Measurements from ENCODE around the gene PITPNM3. TPM values are rescaled to one million over a fixed set of nuclear protein-coding genes. Genes with fewer than 3 reads are reported as not detected.

The PITPNM3 gene
- total RNA-seq, 1 donor from 2014 or later = 0.65 TPM

DNA sequence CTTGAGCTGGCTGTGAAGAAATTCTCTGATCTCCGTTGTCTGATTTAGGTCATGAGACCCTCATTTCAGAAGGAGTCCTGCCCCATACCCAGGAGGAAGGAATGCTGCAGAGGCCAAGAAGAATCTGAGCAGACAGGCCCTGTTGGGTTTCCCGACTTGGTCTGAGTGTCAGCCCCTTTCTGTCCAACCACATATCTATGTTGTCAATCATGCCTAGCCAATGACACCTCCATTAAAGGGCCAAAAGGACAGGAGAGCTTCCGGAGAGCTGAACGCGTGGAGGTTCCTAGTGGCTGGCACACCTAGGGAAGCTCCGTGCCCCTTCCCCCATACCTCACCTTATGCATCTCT lies 74.3 kb downstream of the PITPNM3 start:
- Mint-ChIP-seq H3K36me3 (ENCODE audit: low read depth) (no peaks in the 10 kb centered on the region), H3K9me3 (no peaks in the 10 kb centered on the region), H3K27me3 (ENCODE audit: insufficient read depth) (peaks cover 7% of the 10 kb centered on the region), H3K27ac (no peak overlapping the region), H3K4me3 (no peak overlapping the region), H3K4me1 (ENCODE audit: low read depth) (no peaks in the 10 kb centered on the region)
- intact Hi-C loops (cut with micrococcal nuclease) = no loop called here
- no peak for DNase-seq (ENCODE audit: low spot score)

DNA sequence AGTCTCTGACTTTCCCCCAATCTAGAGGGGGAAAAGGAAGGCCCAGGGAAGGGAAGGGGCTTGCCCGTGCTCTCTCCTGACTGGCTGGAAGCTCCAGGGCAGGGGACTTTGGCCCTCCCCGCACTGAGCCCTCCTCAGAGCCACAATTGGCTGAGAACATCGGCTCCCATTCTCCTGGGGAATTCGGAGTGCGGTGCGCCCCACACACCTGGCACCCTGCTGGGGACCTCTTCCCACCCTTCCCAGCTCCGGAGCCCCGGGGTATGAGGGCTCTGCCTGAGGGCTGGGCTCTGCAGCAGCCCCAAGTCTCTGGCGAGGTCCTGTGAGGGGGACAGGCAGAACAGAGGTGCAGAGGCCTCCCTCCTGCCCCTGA lies 76.1 kb downstream of the PITPNM3 start:
- intact Hi-C loops (cut with micrococcal nuclease) = no loop called here
- Mint-ChIP-seq H3K36me3 (ENCODE audit: low read depth) (no peaks in the 10 kb centered on the region), H3K27me3 (ENCODE audit: insufficient read depth) (peaks cover 5% of the 10 kb centered on the region), H3K4me1 (ENCODE audit: low read depth) (no peaks in the 10 kb centered on the region), H3K9me3 (no peaks in the 10 kb centered on the region), H3K27ac (no peak overlapping the region), H3K4me3 (no peak overlapping the region)
- no peak for DNase-seq (ENCODE audit: low spot score)

DNA sequence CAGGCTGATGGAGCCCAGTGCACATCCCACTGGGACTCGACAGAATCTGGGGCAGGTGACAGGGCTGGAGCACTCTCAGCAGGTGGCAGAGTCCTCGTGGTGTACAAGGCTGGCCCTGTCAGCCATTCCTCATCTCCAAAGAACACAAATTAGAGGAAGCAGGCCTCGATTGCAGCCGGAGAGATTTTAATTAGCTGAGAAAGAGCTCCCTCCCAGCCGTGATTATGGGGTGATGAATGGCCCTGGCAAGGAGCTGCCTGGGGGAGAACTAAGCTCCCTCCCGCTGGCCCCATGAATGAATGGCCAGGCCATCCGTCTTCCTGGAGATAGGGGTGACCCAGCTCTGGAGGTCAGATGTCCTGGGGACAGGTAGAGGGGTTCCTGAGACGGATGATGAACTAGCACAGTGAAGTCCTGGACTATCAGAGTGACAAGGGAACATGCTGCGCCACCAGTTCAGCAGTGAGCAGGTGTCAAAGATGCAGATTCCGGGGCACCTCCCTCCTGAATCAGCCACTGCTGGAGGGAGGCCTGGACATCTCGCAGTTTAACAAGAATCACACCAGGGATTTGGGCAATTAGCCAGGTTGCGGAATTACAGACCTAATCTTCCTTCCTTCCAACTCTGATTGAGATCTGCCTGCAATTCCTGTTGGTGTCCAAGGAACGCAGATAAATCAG lies 76.6 kb downstream of the PITPNM3 start:
- no peak for DNase-seq (ENCODE audit: low spot score)
- peaks cover 3% of the 10 kb centered on the region for H3K27me3 Mint-ChIP-seq (ENCODE audit: insufficient read depth)

DNA sequence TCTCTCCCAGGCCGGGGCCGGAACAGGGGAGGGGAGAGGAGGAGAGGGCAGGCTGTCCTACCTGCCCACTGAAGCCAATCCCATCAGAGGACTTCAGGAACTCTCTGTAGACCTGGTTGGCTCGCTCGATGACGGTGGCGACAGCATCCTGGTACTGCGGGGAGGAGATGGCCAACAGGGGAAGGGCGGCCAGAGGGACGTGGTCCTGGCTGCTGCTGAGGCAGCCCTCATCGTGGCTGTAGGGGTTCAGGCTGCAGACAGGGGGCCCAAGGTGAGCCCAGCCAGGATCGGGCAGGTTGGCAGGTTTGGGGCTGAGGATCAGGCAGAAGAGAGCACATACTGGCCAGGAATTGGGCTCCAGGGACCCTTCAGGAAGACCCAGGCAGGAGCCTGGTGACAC lies 77.9 kb downstream of the PITPNM3 start:
- intact Hi-C loops (cut with micrococcal nuclease) = no loop called here
- H3K4me3 Mint-ChIP-seq = no peak overlapping the region
- no peaks in the 10 kb centered on the region for H3K4me1 Mint-ChIP-seq (ENCODE audit: low read depth)
- H3K27me3 Mint-ChIP-seq (ENCODE audit: insufficient read depth) = peaks cover 3% of the 10 kb centered on the region
- DNase-seq (ENCODE audit: low spot score) = no peak
- no peak overlapping the region for H3K27ac Mint-ChIP-seq
- no peaks in the 10 kb centered on the region for H3K36me3 Mint-ChIP-seq (ENCODE audit: low read depth)
- H3K9me3 Mint-ChIP-seq = no peaks in the 10 kb centered on the region

More for the DNA sequence above, 76.6 kb downstream of the PITPNM3 start:
- Mint-ChIP-seq H3K4me1 (ENCODE audit: low read depth) (no peaks in the 10 kb centered on the region), H3K27ac (no peak overlapping the region), H3K9me3 (no peaks in the 10 kb centered on the region), H3K36me3 (ENCODE audit: low read depth) (no peaks in the 10 kb centered on the region), H3K4me3 (no peak overlapping the region)
- intact Hi-C loops (cut with micrococcal nuclease) = no loop called here

DNA sequence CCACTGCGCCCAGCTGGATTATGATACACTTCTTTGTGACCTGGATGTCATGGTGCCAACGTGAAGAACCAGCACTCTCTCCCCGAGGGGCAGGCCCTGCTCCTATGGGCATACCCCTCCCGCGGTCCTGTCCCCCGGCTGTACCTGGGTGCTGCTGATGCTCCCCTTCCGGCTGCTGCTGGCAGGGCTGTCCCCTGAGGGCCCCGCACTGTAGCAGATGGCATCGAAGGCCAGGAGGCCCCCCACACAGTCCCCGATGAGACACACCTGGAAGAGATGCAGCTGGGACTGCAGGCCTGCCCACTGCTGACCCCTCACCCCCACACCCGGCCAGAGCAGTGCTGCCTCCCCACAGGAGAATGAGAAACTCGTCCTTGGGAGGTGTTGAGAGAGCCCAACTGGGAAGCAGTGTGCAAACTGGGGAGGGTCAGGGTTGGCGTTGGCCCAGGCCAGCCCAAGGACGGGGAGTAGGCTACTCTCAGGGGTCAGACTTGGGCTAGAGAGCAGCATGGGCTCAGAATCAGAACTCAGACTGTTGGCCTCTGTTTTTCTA lies 78.4 kb downstream of the PITPNM3 start:
- no peaks in the 10 kb centered on the region for H3K4me1 Mint-ChIP-seq (ENCODE audit: low read depth)
- intact Hi-C loops (cut with micrococcal nuclease) = no loop called here
- no peaks in the 10 kb centered on the region for H3K36me3 Mint-ChIP-seq (ENCODE audit: low read depth)
- H3K9me3 Mint-ChIP-seq = no peaks in the 10 kb centered on the region
- peaks cover 3% of the 10 kb centered on the region for H3K27me3 Mint-ChIP-seq (ENCODE audit: insufficient read depth)
- no peak overlapping the region for H3K4me3 Mint-ChIP-seq
- DNase-seq (ENCODE audit: low spot score) = no peak
- no peak overlapping the region for H3K27ac Mint-ChIP-seq

DNA sequence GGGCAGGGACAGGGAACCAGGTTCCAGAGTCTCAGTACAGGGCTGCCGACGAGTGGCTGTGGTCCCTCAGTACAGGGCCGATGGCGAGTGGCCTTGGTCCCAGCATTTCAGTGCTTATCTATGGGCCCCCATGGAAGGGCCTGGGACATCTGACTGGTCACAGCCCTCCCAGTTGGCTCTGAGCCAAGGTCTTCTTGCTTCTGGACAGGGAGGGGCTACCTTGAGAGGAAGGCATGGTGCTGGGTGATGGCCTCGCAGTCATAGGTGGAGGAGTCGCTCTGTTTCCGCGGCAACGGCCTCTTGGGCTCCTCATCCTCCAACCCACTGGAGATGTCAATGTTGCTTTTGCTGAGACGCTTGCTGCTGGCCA lies 79.6 kb downstream of the PITPNM3 start:
- Mint-ChIP-seq H3K9me3 (no peaks in the 10 kb centered on the region), H3K4me3 (no peak overlapping the region), H3K4me1 (ENCODE audit: low read depth) (no peaks in the 10 kb centered on the region), H3K27ac (no peak overlapping the region), H3K27me3 (ENCODE audit: insufficient read depth) (no peaks in the 10 kb centered on the region), H3K36me3 (ENCODE audit: low read depth) (no peaks in the 10 kb centered on the region)
- DNase-seq (ENCODE audit: low spot score) = no peak
- intact Hi-C loops (cut with micrococcal nuclease) = no loop called here

DNA sequence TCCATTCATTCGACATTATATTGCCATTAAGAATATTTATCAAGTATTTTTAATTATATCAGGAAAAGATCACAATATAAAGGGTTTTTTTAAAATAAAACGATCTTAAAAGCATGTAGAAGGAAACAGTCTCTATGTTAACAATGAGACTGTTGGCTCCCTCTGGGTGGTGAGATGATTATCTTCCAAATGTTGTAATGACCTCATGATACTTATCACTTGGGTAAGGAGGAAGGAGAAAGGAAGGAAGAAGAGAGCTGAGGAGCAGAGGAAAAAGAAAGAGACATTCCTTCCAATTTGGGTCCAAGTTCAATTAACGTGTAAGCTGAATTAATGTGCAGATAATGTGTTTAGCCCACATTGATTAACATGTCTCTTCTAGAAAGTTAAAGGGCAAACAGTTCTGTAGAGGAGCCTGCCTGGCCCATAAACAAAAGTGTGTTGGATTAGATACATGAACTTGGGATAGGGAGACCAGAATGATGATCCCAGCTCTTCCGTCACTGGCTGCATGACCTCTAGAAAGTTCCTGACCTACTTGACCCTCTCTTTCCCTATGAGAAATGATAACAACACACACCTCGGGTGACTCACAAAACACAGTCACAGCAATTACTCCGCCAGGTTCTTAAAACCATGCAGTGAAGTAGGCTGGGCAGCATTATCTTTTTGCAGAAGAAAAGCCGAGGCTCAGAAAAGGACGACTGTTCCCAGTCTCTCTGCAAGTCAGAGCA lies 80.1 kb downstream of the PITPNM3 start:
- Mint-ChIP-seq H3K36me3 (ENCODE audit: low read depth) (no peaks in the 10 kb centered on the region), H3K27ac (no peak overlapping the region), H3K4me1 (ENCODE audit: low read depth) (no peaks in the 10 kb centered on the region), H3K9me3 (no peaks in the 10 kb centered on the region), H3K4me3 (no peak overlapping the region), H3K27me3 (ENCODE audit: insufficient read depth) (no peaks in the 10 kb centered on the region)
- intact Hi-C loops (cut with micrococcal nuclease) = no loop called here
- no peak for DNase-seq (ENCODE audit: low spot score)

DNA sequence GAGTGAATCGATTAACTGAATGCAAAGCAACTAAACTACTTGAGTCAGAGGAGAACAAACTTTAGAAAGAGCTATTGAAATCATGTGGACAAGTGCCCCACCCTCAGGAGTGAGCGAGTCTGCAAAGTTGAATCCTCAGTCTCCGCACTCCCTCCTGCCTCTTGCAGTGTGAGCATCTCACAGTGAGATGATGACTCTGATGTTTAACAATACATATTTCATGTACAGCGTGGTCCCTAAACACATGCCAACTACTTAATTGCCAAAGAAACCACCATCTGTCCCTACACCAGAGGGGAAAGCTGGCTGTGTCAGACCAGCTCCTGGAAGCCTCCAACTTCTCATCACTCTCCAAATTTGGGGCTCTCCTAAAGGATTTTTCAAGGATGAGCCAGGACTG lies 80.9 kb downstream of the PITPNM3 start:
- H3K27ac Mint-ChIP-seq = no peak overlapping the region
- H3K27me3 Mint-ChIP-seq (ENCODE audit: insufficient read depth) = no peaks in the 10 kb centered on the region
- H3K4me1 Mint-ChIP-seq (ENCODE audit: low read depth) = no peaks in the 10 kb centered on the region
- no peaks in the 10 kb centered on the region for H3K9me3 Mint-ChIP-seq
- no peaks in the 10 kb centered on the region for H3K36me3 Mint-ChIP-seq (ENCODE audit: low read depth)
- H3K4me3 Mint-ChIP-seq = no peak overlapping the region
- intact Hi-C loops (cut with micrococcal nuclease) = no loop called here
- no peak for DNase-seq (ENCODE audit: low spot score)

DNA sequence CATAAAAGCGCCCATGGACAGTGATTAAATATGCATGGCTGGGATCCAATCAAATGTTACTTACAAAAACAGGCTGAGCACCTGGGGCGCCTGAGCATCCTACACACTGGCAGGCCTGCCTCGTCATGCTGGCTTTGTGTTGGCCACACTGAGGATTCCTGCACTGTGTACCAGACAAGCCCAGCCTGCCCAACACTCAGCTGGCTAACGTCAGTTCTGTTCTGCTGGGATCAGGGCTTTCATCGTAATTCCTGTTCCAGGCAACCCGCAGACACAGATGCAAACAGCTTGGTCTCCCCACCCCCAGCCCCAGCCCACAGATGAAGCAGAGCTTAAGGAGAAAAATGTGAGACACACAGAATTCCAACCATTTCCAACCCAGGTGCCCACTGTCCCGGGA lies 81.4 kb downstream of the PITPNM3 start:
- Mint-ChIP-seq H3K9me3 (no peaks in the 10 kb centered on the region), H3K4me3 (no peak overlapping the region), H3K4me1 (ENCODE audit: low read depth) (no peaks in the 10 kb centered on the region), H3K27me3 (ENCODE audit: insufficient read depth) (no peaks in the 10 kb centered on the region), H3K36me3 (ENCODE audit: low read depth) (no peaks in the 10 kb centered on the region), H3K27ac (no peak overlapping the region)
- DNase-seq (ENCODE audit: low spot score) = no peak
- intact Hi-C loops (cut with micrococcal nuclease) = loop anchor here (5.0 kb wide), 1 partner anchor 282 kb away; the partner anchor contains the start of gene XAF1

DNA sequence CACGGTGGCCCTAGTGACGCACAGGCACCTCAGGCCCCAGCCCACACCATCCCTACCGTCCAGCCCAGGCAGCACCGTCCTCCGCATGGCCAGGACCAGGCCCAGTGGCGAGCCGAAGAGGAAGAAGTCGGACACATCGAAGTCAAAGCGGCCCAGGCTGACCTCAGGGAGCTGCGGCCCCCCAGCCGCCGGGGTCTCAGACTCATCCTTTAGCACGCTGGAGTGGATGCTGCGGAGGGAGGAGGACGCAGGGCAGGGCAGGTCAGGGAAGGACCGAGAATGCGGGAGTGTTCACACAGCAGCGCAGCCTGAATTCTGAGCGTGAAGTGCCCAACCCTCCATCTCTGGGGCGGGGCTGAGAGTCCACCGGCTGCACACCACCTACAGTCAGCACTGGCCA lies 82.0 kb downstream of the PITPNM3 start:
- Mint-ChIP-seq H3K4me3 (no peak overlapping the region), H3K9me3 (no peaks in the 10 kb centered on the region), H3K4me1 (ENCODE audit: low read depth) (no peaks in the 10 kb centered on the region), H3K36me3 (ENCODE audit: low read depth) (no peaks in the 10 kb centered on the region), H3K27ac (no peak overlapping the region), H3K27me3 (ENCODE audit: insufficient read depth) (no peaks in the 10 kb centered on the region)
- intact Hi-C loops (cut with micrococcal nuclease) = loop anchor here (5.0 kb wide), 1 partner anchor 283 kb away; the partner anchor contains the start of gene XAF1
- no peak for DNase-seq (ENCODE audit: low spot score)

DNA sequence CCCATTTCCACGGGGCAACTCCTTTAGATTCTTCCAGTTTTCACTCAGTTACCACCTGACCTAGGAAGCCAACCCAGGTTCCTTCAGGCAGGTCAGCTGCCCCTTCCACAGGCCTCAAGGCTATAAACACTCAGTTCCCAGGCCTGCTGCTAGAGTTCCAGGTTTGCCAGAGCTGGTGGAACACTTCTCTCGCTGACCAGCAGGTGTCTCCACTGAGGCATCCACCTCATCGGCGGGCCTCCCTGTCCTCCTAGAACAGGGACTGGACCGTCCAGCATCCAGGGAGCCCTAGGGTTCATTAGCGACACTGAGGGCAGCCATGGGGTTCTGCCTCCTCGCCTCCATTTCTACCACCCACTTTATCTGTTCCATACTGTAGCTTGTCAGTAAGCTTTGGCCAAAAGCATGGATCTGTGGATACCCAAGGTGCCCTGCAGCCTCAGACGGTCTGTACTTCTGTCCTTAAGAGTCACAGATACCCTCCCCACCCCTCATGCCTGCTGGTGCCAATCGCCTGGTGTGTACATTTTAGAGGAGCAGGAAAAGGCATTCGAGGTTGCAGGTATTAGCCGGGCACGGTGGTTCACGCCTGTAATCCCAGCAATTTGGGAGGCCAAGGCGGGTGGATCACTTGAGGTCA lies 83.1 kb downstream of the PITPNM3 start:
- Mint-ChIP-seq H3K9me3 (no peaks in the 10 kb centered on the region), H3K27ac (no peak overlapping the region), H3K36me3 (ENCODE audit: low read depth) (no peaks in the 10 kb centered on the region), H3K27me3 (ENCODE audit: insufficient read depth) (no peaks in the 10 kb centered on the region), H3K4me3 (no peak overlapping the region), H3K4me1 (ENCODE audit: low read depth) (no peaks in the 10 kb centered on the region)
- peak; percentile 57 for DNase-seq (ENCODE audit: low spot score)
- intact Hi-C loops (cut with micrococcal nuclease) = loop anchor here (1.0 to 5.0 kb wide), 4 partner anchors 102 to 284 kb away; partner anchors contain the start of genes C17orf100, KIAA0753, MED31 and TXNDC17

DNA sequence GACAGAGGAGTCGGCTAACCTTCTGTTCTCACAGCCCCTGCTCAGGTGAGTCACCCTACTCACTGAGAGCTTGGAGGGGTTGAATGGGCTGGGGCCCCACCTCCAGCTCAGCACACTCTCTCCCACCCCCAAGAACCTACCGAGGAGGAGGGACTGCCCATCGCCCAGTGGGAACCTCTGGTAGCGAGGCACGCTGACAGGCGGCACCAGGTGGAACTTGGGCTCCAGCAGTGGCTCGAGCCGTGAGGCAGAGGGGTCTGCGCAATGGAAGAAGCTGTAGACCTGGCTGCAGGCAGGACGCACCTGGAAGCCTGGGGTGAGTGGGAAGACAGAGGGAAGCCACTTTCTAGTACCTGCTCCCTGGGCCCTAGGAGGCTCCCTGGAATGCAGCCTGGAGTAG lies 83.8 kb downstream of the PITPNM3 start:
- no peak for DNase-seq (ENCODE audit: low spot score)
- Mint-ChIP-seq H3K36me3 (ENCODE audit: low read depth) (no peaks in the 10 kb centered on the region), H3K27me3 (ENCODE audit: insufficient read depth) (no peaks in the 10 kb centered on the region), H3K4me3 (no peak overlapping the region), H3K4me1 (ENCODE audit: low read depth) (no peaks in the 10 kb centered on the region), H3K27ac (no peak overlapping the region), H3K9me3 (no peaks in the 10 kb centered on the region)
- intact Hi-C loops (cut with micrococcal nuclease) = loop anchor here (2.0 to 5.0 kb wide), 2 partner anchors 168 to 285 kb away; partner anchors contain the start of genes KIAA0753, TXNDC17 and XAF1

Data from activated T-helper 1 cell treated with anti-CD3 and anti-CD28 coated beads, Interleukin-12 subunit alpha, Interleukin-12 subunit beta, Interleukin-2, Interleukin-4 antibody, amounts not matched to agents 30 ng/mL and 10 ng/mL and 1 ng/mL, durations not matched to agents 14 hours and 24 hours and 36 hours (primary cell).